ENCODE results near the gene IL1A.

The IL1A gene

DNA sequence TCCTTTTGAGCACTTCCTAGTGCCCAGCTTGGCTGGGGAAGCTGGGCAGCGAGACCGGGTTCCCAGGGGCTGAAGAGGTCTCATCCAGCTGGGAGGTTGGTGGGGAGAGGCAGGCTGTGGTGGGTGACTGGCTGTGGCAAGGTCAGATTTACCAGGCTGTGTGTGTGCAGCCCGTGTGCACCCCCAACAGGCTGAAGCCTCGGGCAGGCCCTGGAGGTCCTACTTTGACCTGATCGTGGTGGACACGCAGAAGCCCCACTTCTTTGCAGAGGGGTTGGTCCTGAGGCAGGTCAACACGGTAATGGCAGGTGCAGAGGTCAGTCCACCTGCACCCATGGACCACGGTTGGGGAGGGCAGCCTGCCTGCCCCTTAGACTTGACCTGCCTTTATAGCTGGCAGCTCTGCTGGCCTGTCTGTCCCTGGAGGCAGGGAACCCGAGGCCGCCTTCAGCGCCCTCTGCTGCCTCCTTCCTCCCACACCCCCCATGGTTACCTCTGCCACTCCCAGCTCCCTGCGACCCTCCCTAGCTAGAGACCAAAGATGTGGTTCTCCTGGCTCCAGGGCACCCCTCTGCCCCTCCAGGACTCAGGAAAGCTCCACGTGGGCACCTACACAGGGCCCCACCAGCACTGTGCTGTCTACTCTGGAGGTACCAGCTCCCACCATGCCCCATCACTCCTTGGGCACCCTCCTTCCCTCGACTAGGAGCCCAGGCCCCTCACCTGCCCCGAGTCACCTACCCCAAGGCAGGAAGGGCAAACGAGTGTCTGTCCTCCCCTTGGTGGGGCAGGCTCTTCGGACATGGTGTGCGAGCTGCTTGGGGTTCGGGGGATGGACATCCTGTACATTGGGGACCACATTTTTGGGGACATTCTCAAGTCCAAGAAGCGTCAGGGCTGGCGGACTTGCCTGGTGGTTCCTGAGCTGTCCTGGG, 59.4 kb downstream of the IL1A start:
- DNase-seq = no peak

DNA sequence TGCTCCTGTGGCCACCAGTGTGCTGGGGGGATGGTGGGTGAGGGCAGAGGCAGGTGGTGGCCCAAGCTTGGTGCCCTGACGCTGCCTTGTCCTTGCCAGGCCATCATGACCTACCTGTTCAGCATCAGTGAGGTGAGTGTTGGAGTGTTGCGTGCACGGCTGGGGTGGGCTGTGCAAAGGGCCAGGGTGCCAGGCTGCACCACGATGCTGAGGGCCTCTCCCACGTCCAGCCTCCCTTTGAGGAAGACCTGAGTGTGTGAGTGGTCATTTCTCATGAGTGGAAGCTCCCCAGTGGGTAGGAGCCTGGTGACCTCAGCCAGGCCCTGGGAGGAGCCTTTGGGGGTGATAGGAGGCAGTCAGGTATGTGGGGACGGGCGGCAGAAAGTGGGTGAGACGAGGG, 60.3 kb downstream of the IL1A start:
- DNase-seq = no peak

Measured in NCI-H1694 treated with DMSO at 0.1 percent for 48 hours (cell line).